LNCAP (cell line): ENCODE results near the gene RPTOR.

Experiments
- TF ChIP-seq, protein P1 (sequence below): fragments of 450-650 bp; IDR thresholded peaks from 2 replicates; pipeline ENCODE4 v1.5.1; 2017; ENCODE audit warnings: mild to moderate bottlenecking

The RPTOR gene

DNA sequence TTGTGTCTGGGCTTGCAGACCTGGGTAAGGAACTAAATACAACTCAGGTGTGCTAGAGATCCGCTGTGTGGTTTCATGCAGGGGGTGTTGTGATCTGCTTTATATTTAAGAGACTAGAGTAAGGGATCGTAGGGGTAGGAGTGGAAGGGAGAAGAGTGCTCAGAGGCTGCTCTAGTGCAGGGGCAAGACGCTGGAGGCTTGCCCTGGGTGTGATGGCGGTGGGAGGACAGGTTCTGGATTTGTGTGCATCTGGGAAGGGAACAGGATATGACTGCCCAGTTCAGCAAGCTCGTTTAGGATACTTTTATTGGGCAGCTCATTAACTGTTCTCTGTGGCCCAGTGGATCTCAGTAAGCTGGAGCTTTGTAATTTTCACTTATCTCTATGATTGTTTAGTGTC lies 47.6 kb downstream of the RPTOR start:
- TF ChIP-seq, protein P1, sequence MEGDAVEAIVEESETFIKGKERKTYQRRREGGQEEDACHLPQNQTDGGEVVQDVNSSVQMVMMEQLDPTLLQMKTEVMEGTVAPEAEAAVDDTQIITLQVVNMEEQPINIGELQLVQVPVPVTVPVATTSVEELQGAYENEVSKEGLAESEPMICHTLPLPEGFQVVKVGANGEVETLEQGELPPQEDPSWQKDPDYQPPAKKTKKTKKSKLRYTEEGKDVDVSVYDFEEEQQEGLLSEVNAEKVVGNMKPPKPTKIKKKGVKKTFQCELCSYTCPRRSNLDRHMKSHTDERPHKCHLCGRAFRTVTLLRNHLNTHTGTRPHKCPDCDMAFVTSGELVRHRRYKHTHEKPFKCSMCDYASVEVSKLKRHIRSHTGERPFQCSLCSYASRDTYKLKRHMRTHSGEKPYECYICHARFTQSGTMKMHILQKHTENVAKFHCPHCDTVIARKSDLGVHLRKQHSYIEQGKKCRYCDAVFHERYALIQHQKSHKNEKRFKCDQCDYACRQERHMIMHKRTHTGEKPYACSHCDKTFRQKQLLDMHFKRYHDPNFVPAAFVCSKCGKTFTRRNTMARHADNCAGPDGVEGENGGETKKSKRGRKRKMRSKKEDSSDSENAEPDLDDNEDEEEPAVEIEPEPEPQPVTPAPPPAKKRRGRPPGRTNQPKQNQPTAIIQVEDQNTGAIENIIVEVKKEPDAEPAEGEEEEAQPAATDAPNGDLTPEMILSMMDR = no peak

DNA sequence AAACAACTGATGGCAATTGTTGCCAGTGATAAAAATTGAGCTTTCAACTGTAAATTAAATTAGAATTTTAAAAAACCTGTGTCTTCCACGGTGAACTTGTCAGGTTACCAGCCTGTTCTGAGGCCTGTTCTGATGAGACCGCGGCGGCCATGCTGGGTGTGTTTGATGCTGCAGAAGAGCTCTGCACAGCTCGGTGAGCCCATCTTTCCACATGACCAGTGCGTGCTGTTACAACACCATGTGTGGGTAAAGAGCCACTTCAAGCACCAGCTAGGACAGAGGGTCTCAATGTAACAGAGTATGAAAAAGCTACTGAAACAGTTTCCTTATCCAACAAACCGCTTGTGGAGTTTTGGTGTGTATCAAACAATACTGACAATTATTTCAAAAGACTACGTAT lies 48.5 kb downstream of the RPTOR start:
- TF ChIP-seq, protein P1 = no peak

DNA sequence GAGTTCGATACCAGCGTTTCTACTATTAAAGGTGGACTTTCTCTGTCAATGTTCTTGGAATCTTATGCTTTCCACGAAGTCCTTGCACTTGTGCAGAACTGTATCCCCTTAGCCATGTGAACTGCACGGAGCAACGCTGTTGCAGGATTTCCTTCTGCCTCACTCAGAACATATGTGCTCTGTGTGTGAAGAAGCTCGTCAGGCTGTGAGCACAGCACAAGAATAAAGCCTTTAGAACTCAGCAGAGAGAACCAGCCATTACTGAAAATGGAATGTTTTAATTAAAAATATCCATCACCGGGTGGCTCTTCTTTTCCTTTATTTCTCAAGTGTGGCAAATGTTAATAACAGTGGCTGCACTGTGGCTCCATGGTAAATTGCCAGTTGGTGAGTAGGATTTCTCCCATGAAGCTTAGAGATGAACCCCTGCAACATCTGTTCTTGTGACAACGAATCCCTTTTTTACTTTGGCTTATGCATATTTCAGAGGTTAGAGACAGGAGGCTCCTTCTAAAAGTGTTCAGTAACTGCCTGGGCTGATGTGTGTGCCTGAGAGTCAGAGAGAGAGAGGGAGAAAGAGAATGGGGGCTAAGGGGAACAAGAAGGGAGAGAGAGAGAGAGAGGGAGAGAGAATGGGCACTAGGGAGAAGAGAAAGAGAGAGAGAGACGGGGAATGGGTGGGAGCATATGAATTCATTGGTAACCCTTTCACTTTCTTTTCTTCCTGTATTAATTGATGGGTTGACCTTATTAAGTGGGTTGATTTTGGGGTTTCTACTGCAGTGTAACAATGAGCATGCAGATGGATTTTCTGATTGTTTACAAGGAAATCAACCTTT lies 50.0 kb downstream of the RPTOR start:
- TF ChIP-seq, protein P1 = no peak

DNA sequence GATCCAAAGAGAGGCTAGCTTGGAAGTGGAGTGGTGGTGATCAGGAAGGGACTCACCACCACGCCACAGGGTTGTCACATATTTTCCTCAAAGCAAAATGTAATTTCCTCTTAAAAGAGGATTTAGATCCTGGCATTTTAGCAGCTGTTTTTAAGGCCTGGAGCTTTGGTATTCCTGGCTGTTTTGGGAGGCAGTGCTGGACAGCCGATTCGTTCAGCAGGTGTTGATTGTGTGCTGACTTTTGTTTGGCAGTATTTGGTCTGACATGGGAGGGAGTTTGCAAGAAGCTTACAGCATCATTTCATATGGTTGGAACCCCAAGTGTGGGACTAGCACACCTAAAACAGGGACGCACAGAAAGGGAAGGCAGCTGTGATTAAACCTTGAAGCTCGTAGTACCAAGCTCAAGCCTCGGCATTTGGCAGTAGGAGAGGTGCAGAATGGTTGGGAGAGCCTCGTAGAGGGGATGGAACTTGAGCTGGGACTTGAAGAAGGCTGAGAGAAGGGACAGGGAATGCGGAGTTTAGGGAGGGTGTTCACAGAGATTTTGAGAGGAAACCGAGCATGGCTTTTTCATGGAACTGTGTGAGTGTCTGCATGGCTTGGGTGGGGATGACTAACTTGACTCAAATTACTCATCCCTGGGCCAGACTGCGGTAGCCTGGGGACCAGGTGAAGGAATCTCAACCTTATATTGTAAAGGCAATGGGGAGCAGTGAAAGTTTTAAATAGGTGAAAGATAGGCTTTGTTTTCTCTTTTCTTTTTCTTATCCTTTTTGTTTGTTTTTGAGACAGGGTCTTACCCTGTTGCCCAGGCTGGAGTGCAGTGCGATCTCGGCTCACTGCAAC lies 52.3 kb downstream of the RPTOR start:
- TF ChIP-seq, protein P1 = no peak

DNA sequence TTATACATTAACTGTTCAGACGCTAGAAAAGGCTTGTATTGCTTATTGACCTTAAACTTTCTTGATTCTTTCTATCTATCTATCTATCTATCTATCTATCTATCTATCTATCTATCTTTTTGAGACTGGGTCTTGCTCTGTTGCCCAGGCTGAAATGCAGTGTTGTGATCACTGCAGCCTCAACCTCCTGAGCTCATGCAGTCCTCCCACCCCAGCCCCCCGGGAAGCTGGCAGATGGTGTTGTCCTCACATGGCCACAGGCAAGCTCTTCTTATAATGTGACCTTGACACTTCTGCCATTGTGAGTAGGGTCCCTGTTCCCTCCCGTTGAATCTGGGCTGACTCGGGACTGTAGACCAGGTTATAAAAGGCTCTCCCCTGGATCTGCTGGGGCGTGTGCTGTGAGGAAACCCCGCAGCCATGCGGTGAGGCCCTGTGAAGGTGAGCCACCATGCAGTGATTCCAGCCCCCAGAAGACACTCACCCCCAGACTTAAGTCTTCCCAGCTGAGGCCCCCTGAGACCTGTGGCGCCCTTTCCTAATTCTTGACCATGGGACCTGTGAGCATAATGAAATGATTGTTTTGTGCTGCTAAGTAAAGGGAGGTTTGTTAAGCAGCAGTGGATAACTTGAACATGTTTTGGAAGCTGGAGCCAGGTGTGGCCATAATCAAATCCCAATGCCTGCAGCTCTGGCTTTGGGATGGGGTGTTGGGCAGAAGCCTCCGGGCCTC lies 54.3 kb downstream of the RPTOR start:
- TF ChIP-seq, protein P1 = no peak

DNA sequence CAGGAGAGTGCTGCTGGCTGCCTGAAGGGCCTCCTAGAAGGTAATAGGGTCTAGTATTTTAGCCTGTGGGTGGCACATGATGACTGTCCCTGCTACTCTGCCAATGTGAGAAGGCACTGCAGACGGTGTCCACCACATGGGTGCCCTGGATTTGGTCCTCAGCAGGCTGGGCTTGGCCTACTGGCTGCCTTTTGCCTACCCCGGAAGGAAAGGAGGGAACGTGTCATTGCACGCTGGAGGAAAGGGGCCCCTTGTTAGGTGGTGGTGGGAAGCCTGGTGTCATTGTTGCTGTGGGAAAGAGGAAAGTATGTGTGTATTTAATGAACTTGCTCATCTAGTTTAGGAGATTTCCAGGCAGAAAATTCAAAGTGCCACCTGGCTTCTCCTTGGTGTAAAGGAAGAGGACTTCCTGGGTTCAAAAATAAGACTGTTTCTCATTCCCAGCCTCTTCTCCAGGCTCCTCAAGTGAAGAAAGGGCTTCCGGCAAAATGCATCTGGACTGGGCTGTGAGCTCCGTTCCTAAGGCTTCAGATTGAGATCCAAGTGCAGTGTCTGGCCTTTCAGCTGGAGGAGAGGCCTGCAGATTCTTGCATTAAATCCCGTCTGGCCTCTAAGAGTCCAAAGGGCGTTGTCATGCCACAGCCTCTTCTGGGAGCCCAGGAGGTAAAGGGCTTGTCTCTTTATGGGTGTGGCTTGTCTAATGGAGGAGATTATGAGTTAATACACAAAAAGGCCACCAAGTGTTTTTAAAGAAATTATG lies 55.1 kb downstream of the RPTOR start:
- TF ChIP-seq, protein P1 = no peak

DNA sequence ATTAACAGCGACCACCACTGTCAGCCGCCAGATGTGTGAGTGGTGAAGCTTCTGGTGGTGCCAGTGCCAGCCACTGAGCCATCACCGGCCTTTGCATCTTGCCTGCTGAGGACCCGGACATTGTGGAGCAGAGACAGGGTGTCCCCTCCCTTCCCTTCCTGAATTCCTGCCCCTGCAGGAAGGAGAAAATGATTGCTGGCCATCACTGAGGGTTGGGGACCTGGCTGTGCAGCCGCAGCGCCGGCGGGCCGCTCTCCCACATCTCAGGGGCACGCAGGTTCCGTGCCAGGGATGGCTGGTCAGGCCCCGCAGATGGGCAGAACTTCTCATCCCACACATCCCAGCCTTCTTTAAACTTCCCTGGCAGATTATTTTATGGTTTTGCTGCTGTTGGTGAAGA lies 56.5 kb downstream of the RPTOR start:
- TF ChIP-seq, protein P1 = no peak
